Fibroblast of the conjunctiva (primary cell): Measurements from ENCODE around the gene BOD1L1.

Experiments used
- DNase-seq: peaks from one replicate; pipeline ENCODE4 v3.0.0-alpha.2; 2010; ENCODE audit warnings: low read depth

Gene BOD1L1

DNA sequence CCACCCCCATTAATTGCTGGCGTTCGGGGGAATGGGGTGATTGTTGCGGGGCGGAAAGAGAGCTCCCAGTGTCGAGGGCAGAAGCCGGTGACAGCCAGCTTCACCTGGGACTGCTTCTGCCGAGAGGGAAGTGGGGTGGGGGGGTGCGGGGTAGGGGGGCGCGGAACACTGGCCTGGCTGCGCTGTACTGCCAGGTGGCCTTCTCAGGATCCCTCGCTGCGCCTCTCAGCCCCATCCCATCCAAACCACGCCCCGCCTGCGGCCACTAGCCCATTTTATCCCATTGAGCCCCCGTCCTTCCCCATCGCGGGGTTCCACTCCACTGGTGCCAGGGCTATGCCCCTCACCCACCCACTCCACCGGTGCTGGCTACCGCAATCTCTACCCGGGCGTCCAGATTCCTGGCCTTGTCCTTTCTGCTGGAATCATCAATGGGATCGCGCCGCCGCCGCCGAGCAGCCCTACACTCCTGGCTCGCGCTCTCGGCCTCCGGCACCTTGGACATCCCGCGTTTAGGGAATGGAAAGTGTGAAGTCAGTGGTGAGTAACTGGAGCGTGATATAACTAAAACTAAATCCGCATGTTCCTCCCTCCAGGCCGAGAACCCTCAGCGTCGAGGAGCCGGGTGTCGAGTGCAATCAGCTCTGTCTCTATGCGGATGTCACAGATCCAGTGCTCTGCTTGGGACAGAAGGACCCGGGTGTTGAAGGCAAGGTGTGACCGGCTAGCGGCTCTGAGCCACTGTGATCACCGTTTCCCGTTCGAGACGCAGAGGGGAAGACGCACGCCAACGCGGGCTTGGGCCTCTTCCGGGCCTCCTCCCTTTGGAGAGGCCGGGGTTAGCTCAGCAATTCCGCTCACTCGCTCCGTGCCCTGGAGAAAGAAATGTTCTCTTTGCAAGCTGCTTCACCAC lies 103.7 kb downstream of the BOD1L1 start:
- DNase-seq: no peak

DNA sequence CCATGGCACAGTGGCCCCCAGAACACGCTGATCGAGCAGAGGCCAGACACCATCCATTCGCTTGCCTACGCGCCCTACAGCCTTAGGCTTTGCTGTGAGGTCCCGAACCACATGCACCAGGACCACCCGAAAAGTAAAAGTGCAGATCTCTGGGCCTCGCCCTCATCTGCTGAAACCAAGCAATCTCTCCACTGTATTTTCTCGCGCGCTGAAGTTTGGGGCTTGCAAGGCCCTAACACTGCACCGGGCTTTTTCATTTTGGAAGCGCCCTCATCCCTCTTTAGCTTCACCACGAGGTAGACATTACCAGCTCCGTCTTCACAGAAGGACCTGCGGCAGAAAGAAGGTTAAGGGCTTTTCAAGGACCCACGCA lies 104.4 kb downstream of the BOD1L1 start:
- DNase-seq: no peak

DNA sequence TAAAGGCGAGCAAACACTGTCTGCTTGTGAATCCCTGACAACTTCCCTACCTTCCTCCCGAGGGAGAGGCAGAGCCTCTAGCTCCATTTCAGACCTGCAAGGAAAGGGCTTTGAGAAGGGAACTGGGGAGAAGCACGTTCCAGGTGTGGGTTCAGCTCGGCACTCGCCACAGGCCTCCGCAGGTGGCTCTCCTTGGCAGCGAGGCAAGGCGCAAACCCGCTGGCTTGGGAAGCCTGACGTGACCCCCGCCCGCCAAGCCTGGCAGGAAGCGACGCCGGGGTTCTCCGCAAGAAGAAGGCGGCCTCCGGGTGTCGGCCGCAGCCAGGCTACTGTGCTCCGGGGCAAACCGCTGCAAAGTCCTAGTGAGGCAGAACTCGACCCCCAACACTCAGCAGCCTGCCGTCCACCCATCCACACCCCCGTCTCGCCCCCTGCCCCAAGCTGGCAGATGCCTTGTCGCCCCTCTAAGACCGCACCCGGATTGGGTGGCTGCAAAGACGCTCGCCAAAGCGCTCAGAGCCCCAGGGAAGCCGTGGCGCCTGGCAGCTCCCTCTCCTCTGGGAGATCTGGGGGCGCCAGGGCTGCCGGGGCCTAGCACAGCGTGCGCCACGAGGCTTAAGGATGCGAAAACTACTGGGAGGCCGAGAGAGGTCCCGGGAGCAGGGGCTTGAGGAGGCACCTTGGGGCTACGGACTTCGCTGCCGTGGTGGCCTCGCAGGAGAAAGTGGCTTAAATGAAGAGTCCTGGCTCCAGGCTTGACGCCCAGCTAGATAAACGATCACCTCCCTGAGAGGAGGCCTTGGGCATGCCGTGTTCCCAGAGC lies 105.0 kb downstream of the BOD1L1 start:
- no peak for DNase-seq

DNA sequence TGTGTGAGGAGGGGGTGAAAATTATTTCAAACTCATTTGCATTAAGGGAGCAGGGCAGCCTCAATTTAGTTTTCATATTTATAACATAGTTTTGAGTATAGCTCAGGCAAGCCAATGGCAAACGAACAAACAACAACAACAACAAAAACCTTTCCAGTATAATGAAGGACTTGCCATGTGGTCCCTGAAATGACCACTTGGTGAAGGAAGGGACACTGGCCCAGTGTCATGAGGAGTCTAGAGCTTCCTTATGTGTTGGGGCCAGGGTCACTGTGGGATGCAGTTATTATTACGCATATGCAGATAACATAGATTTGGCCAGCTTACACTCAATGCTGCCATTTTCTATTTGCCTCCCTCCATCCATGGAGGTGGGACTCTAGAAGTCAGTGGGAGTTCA lies 106.5 kb downstream of the BOD1L1 start:
- DNase-seq: no peak
